ENCODE measurements around the gene EDRF1.
"Not testable (repeated sequence)": the region's sequence is repeated elsewhere in the genome, so short reads cannot be mapped to it uniquely, and the experiment has no call there.

EDRF1 gene

DNA sequence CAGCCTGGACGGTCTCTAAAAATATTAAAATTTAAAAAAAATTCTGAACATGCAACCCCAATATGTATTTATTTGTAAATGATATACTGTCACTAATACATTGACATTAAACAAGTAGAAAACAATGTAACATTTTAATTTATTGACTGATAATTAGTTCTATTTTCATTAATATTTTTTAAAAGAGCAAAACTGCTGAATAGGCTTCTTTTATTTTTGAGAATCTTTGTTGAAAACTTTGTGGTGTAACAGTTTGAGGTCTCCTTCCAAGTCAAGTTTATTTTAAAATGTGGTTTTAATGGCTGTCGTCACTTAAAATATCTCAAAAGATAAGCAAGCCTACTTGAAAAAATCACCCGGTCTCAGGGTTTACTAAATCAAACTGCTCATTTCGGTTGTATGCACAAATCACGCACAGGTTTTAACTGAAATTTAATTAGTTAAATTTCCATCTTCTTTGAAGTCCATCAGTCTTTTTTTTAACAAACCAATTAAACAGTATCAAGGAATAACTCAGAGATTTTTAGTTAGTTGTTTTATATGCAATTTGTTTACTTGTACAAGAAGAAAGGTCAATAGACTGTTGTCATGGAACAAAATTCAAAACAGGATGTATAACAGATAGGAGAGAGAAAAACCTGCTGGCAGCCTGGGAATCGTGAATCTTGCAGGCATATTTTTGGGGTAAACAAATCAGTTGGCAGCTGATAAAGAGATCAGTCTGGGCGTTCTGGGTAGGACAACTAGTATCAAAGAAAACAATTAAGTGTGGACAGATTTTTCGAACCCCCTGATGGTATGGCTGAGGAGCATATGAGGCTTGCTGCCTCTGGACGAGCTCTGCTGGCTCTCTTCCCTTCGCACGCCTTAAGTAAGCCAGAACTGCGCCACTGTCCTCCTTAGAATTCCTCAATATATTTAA is 9.7 kb upstream of the EDRF1 start:
- no peak for DNase-seq (ENCODE audit: low read depth)

DNA sequence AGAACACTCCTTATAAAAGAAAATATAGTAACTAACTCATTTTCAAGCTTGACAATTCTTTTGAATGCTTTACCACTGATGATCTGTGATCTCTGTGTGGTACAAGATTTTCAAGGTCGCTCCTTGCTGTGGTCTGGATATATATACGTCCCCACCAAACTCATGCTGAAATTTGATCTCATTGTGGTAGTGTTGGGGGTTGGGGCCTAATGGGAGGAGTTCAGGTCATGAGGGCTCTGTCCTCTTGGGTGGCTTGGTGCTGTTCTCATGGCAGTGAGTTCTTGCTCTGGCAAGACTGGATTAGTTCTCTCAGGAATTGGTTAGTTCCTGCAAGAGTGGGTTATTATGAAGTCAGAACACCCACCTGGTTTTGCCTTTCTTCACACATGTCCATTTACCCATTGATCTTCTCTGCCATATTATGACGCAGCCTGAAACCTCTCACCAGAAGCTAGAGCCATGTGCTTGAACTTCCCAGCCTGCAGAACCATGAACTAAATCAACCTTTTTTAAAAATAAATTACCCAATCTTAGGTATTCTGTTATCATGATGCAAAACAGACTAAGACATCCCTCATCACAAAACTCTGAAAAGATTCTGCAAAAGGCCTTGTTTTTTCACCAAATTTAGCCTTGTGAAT is 8.3 kb upstream of the EDRF1 start:
- DNase-seq (ENCODE audit: low read depth), result no peak

DNA sequence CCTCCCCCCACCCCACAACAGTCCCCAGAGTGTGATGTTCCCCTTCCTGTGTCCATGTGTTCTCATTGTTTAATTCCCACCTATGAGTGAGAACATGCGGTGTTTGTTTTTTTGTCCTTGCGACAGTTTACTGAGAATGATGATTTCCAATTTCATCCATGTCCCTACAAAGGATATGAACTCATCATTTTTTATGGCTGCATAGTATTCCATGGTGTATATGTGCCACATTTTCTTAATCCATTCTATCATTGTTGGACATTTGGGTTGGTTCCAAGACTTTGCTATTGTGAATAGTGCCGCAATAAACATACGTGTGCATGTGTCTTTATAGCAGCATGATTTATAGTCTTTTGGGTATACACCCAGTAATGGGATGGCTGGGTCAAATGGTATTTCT is 4.8 kb upstream of the EDRF1 start:
- DNase-seq (ENCODE audit: low read depth), result not testable (repeated sequence)

DNA sequence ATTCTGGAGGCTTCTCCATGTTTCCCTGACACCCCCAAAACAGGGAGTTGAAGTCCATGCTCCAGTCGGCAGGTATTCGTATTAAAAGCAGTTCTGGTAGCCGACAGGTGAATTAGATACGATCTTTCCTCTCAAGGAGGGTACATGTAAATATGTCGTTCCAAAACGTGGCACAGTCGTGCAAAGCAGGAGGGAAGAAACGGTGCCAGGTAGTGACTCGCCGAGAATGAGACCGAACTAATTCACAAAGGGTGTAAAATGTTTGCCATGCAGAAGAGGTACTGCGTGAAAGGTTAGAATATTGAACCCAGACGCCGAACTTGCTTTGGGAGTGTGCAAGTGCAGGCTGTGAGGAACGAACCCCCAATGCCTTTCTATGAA is 483 bp downstream of the EDRF1 start:
- no peak for DNase-seq (ENCODE audit: low read depth)

DNA sequence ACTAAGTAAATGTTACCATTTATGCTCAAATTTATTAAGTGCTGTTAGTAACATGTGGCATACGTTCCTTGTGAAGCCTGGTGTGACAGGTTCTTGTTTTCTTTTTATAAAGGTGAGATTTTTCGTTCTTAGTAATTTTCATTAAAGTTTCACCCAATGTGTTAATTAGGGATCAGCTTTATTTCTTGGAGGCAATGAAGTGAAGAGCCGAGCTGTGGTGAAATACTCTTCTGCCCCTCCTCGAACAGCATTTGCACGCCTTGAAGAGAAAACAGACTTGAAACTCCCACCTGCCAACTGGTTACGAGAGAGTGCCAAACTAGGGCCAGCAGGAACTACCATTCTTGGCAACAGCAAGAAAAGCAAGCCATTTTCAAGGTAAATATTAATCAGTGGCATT is 1.5 kb downstream of the EDRF1 start:
- DNase-seq (ENCODE audit: low read depth), result no peak

DNA sequence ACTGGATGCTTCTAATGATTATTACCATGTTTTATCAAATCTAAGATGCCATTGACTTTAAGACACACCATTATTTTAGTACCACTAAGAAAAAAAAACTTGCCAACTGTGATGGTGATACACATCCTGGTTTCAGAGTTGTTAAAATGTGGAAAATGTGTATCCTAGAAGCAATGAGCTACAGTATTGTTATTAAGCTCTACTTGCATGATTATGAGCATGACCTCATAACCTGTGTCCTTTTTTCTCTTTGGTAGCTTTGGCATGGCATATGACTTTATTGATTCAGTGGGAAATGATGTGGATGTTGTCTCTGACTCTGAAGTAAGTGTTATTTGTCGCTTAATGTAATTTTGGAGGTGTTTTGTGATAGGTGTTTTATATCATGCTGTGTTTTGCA is 3.3 kb downstream of the EDRF1 start:
- no peak for DNase-seq (ENCODE audit: low read depth)

DNA sequence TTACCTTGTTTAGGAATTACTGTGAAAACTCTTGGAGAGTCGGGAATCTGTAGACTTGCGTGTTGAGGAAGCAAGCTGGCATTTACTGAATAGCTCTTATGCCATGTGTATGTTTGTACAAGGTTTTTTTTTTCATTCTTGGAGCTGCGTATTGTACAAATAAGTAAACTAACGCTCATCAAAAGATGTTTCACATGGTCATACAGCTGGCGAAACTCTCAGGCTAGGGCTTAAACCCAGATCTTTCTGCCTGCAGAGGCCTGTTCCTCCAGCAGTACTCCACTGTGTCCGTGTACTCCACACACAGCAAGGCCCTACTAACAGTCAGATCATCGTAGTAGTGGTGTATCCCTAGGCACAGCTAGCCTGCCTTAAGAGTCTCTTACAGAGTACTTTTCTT is 7.4 kb downstream of the EDRF1 start:
- no peak for DNase-seq (ENCODE audit: low read depth)

DNA sequence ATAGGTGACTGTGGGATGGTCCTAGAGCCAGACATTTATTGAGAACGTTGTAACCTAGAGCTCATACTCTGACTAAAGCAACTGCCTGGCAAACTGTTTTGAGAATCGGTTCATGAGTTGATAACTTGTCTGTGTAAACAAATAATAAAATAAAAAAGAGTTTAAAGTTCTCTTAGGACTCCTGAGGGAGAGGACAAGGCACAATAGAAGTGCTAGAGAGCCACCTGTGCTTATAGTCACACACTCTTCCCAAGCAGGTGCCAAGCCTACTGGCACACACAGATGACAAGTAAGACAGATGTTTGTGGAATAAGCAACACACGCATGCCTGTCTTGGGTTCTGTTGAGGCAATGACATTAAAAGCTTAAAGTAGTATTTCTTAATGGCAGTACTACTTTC is 7.9 kb downstream of the EDRF1 start:
- no peak for DNase-seq (ENCODE audit: low read depth)

DNA sequence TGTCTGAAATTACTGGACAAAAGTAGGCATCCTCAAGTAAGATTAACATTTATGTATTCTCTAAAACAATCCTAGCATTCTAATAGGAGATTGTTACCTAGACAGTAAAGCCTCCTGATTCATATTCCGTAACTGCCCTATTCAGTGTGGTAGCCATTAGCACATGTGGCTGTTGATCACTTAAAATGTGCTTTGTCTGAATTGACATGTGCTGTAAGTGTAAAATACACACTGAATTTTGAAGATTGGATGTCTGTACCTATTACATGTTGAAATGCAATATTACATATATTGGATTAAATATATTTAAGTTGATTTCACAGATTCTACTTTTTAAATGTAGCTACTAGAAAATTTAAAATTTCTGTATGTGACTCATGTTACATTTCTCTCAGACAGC is 14.6 kb downstream of the EDRF1 start:
- no peak for DNase-seq (ENCODE audit: low read depth)

DNA sequence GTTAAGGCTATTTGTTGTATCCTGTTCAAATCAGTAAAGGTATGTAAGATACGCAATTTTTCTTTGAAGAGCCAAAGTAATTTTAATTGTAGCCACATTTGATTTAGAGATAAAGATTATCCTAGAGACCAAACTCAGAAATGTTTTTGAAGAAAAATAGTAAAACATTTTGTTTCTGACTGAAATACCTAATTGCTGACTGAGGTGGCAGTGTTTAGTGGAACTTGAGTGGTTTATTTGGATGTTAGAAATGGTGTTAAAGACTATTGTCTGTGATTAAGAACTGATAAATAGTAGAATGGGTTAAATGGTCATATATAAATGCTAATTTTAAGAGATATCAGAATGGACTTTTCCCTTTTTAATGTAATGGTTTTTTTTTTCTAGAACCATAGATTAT is 15.3 kb downstream of the EDRF1 start:
- DNase-seq (ENCODE audit: low read depth), result no peak

DNA sequence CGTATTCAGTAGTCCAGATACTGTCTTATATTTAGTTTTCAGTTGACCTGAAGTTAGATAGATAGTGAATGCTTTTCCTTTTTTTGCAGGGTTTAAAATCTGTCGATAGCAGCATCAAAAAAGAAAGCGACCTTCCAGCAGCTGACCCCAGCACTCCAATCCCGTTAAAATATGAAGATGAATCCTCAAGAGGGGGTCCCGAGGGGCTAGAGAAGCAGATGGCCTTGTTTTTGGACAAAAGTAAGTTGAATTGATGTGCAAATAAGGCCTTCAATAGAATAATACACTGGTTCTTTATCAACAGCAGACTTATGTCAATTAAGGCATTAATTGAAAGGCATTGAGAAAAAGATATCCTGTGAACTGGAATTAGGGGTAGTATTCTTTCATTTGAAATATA is 18.7 kb downstream of the EDRF1 start:
- no peak for DNase-seq (ENCODE audit: low read depth)

DNA sequence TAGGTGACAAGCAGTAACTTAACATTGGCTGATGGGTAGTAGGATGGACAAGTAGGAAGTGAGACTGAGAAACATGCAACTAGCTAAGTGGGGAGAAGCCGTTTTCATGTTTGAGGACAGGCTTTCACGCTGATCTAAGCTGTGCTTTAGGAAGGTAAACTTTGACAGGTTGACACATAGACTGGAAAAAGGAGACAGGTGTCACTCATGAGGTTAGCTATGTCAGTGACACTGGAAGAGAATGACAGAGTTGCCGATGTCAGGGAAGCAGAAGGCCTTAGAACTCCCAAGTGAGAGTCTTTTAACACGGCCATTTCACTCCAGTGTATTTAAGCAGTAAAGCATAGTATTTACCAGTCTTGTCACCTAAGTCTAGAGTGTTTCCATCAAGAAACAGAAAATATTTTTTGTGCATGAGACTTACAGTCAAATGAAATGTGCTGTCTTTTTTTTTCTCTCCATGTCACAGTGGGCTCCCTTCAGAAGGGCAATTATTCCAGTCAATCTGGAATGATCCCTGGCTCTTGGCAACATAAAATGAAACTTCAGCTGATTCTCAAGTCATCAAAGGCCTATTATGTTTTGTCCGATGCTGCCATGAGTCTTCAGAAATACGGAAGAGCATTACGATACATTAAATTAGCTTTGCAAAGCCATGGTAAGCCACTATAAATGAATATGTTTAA is 20.6 kb downstream of the EDRF1 start:
- no peak for DNase-seq (ENCODE audit: low read depth)

DNA sequence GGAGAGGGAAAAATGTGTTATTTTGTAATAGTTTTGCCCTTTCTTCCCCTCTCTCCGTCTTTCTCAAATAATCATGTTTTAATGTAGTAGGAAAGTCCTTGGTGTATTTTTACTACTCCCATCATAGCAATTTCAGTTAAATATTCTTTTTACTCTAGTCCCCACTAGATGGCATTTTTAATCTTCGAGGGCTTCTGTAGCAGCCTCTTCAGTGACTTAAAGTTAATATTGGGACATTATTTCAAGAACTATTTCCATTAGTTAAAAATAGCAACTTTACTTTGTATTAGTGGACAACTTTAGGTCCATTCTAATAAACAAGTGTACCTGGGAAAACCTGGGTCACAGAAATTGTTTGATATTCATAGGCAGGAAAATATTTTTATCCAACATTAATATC is 23.0 kb downstream of the EDRF1 start:
- no peak for DNase-seq (ENCODE audit: low read depth)

DNA sequence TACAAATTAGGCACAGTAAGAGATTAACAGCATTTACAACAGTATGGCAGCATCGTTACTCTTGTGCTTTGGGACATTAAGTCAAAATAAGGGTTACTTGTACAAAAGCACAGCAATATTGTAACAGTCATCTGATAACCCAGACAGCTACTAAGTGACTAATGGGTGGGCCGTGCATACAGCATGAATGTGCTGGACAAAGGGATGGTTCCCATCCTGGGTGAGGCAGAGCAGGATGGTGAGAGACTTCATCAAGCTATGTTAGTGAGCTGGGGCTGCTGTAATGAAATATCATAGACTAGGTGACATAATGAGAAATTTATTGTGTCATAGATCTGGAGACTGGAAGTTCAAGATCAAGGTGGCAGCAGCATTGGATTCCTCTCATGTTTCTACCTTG is 25.4 kb downstream of the EDRF1 start:
- no peak for DNase-seq (ENCODE audit: low read depth)

DNA sequence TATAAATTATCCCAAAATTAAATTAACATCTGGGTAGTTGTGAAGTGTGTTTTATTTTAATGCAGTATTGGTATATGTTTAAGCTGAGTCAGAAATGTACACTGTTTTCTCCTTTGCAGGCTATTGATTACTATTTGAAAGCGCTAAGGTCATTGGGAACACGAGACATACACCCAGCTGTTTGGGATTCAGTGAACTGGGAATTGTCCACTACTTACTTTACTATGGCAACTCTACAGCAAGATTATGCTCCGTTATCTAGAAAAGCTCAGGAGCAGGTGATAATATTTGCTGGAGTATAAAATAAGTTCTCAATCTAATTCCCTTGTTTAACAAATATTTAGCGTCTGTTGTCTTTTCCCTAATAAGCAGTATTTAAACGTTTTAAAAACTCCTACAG is 27.9 kb downstream of the EDRF1 start:
- no peak for DNase-seq (ENCODE audit: low read depth)

DNA sequence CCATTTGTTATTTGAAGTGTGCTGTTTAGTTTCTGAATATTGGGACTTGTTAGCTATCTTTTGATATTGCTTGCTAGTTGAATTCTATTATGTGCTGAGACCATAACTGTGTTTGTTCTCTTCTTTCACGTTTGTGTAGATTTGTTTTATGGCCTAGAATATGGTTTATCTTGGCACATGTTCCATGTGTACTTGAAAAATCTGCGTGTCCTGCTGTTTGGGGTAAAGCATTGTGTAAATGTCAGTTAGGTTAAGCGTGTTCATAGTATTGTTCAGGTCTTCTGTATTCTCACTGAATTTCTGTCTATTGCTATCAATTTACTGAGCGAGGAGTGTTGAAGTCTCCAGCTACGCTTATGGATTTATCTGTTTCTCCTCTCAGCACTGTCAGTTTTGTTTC is 36.7 kb downstream of the EDRF1 start:
- DNase-seq (ENCODE audit: low read depth), result no peak

DNA sequence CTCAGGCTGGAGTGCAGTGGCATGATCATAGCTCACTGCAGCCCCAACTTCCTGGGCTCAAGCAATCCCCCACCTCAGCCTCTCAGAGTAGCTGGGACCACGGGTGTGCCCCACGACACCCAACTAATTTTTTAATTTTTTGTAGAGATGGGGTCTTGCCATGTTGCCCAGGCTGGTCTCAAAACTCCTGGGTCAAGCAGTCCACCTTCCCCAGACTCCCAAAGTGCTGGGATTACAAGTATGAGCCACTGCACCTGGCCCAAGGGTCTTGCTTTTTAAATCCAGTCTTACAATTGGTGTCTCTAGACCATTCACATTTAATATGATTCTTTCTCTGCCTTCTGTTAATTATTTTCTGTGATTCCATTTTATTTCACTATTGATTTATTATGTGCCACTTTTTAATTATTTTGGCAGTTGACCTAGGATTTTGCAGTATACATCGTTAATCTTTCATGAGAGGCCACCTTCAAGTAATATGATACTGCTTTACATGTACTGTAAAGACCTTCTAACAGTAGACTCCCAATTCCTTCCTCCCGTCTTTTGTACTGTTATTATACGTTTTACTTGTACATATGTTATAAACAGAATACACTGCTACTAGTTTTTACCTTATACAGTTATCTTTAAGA is 37.5 kb downstream of the EDRF1 start:
- DNase-seq (ENCODE audit: low read depth), result no peak

DNA sequence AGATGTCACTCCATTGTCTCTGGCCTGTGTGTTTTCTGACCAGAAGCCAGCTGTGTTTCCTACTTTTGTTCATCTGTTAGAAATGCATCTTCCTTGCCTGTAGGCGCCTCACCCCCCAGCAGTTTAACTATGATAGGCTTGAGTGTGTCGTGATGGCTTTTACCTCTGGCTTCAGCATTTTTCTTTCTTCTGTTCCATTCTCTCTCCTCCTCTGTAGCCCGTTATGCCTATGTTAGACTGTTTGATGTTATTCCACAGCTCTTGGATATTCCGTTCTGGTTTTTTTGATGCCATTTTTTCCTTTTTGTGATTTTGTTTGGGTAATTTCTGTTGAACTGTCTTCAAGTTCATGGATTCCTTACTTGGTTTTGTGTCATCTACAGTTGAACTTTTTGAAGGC is 38.2 kb downstream of the EDRF1 start:
- DNase-seq (ENCODE audit: low read depth), result no peak

DNA sequence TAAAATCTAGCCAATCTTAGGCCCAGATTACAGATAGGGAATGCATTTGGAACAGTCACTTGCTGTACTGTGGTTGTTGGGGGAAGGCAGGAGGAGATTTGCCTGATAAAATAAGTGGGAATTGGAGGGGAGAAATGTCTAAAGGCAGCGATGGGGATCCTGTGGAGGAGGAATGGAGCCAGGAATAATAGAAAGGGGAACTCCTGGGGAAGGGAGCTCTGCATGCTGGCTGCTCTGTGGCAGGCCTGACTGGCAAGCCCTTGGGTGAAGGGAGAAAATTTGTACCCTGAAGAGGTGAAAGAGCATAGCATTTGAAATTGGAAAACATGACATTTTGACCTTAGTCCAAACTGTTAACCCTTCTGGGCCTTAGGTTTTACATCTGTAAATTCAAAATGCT is 42.5 kb downstream of the EDRF1 start:
- no peak for DNase-seq (ENCODE audit: low read depth)

DNA sequence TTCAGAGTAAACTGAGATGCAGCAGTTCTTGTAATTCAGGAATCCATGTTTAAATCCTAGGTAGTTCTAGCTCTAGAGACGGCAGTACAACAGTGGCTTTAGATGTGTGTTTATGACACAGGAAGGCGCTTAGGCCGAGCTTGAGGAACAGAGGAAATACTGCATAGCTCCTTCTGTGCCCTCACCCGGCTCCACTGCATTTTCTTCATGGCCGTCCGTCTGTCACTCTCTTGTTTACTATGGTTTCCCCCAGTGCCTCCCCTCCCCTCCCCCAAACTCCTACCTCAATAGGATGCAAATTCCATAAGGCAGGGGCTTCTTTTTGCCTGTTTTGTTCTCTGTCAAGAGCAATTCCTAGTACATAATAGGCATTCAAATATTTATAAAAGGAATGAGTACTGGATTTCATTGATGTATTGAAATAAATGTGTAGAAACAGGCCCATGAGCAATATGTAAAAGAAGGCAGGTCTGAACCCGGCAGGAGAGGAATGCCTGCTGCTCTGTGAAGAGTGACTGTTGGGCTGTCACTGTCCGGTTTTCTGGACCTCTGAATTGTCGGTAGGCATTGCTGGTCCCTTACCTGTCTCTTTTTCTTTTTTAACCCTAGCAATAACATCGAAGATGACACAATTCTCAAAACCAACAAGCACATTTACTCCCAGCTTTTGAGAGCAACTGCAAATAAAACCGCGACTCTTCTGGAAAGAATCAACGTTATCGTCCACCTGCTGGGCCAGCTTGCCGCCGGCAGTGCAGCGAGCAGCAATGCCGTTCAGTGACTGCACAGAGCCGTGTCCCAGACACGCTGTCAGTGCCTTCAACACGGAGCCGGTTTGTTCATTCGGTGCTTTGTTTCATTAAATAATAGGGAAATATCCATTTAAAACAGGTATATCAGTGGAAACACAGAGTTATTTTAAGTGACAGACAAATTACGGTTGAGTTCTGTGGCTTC is 43.5 kb downstream of the EDRF1 start:
- DNase-seq (ENCODE audit: low read depth), result no peak

DNA sequence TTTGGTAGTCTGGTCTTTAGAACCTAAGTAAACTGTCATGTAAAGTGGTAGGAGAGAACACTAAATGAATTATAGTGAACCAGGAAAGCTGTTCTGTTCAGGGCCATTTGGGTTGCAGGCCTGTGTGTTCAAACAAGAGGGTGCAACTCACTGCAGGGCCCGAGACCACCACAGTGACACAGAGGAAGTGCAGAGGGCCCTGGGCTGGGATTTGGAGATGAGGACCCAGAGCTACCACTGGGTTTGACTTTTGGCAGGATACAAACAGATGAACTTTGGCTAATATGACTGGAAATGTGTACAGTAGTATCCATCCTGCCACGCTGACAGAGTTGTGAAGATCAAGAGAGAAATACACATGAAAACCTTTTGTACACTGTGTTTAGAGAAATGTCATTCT is 46.3 kb downstream of the EDRF1 start:
- no peak for DNase-seq (ENCODE audit: low read depth)

DNA sequence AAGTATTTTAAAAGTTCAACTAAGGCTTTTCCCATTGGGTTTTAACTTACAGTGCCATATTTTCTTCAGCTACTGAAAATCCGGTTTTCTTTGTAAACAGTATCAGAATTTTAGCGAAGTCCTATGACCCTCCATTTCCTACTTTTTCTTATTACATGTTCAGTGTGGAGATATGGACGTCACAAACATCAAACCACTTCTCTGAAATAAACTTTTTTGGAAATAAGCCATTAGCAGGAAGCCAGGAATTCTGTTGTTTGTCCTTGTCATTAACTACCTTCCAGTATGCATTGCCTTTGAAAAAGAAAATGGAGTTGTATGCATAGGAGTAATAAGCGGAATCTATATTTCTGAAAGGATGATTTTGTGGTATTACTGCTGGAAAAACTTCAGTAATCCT is 47.0 kb downstream of the EDRF1 start:
- no peak for DNase-seq (ENCODE audit: low read depth)
